GM21576 (cell line): ENCODE data around the gene RWDD2A.
"Not testable (repeated sequence)": the region's sequence is repeated elsewhere in the genome, so short reads cannot be mapped to it uniquely, and the experiment has no call there.

ENCODE experiments used
- ATAC-seq: cut with Tn5 transposase; IDR thresholded peaks from one replicate; pipeline ENCODE4 v1.9.1; 2021; ENCODE audit warnings: mild to moderate bottlenecking, moderate library complexity; ENCODE audit not compliant: unreplicated experiment

The RWDD2A gene

DNA sequence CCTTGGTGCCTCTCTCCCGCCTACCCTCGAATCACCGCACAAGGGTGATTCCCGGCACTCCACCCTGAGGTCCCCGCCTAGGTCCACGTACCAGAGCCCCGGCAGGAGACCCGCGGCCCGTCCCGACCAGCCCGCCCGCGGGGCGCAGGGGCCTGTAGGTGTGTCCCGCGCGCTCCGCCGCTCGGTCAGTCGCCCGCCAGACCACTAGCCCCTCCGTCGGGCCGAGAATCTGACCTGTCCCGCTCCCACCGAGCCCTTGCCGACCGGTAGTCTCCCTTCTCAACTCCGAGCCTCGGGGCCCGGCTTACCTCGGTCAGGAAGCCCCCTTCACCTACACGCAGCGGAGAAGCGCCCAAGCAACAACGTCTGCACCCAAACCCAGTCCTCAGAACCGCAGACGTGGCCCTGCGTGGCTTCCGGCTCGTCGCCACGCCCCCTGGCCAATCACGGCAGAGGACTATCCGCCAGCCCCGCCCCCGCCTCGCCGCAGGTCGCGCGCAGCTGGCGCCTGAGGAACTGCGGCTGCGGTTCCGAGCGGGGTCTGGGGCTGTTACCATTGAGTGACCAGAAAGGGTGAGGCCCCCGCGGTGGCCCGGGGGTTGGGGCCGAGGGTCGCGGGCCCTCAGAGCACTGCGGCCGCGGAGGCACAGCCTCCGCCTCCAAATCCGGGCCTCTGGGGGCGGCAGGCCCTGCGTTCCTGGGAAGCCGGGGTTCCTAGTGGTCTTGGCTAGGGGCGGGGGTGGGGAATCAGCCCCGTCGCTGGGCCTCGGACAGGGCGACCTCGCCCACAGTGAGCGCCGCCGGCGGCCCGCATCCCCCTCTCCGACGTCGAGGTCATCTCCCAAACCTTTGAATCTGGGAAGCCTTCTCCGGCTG, at the start of gene RWDD2A, which contains the start of gene PGM3:
Gene RWDD2A (plus strand): TSS at position 487 of the 876 bp plus-strand sequence. CDS start 1,095 bp downstream, outside the sequence.
Gene PGM3 (minus strand): TSS at position 395 of the 876 bp plus-strand sequence. CDS start 2,253 bp downstream, outside the sequence.
- ATAC-seq: peak; percentile 95

- ATAC-seq: no peak
These were observed 42.0 kb upstream of the RWDD2A start for GRCh38 chr6:83151114-83151513.

GRCh38 chr6:83152913-83153312, 40.2 kb upstream of the RWDD2A start:
- ATAC-seq: no peak

DNA sequence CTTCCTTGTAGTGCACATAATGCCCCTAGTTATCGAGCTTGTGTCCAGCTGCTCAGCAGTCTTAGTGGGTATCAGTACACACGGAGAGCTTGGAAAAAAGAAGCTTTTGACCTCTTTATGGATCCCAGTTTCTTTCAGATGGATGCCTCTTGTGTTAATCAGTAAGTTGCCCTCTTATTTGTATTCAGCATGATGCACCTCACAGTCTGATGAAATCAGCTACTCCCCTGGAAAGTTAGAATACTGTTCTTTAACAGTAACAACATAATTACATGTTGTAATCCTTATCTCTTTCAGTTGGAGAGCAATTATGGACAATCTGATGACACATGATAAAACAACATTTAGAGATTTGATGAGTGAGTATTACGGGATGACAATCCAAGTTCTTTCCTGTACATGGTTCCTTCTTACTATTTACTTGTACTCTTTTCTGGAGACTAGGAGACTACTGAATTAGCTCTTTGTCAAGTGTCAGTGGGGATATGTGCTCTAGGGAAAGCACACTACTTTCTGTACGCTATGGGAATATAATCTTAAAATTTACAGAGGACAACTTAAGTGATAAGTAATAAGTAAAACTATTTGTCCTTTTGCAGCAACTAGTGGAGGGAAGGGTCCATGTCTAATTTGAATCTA, 39.2 kb upstream of the RWDD2A start:
- no peak for ATAC-seq

- no peak for ATAC-seq
These were observed 37.4 kb upstream of the RWDD2A start for GRCh38 chr6:83155794-83156193.

- ATAC-seq: no peak
These were observed 33.0 kb upstream of the RWDD2A start for GRCh38 chr6:83160167-83160566.

DNA sequence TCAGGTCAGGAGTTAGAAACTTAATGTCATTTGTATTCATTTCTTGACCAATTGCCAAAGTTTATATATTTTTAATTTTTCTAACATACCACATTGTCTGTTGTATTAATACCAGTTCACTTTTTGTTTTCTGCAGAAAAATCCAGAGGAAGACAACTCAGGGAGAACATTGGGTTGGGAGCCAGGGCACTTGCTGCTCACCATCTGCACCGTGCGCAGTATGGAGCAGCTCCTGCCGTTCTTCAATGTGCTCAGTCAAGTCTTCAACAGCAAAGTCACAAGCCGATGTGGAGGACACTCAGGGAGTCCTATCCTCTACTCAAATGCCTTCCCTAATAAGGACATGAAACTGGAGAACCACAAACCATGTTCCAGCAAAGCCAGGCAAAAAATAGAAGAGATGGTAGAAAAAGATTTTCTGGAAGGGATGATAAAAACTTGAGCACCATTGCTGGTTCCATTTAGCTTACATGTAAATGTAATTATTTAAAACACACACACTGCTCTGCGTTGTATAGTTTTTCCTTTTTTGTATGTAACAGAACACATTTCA, 25.4 kb upstream of the RWDD2A start:
- ATAC-seq: no peak

- no peak for ATAC-seq
These were observed 24.6 kb upstream of the RWDD2A start for GRCh38 chr6:83168556-83168955.

DNA sequence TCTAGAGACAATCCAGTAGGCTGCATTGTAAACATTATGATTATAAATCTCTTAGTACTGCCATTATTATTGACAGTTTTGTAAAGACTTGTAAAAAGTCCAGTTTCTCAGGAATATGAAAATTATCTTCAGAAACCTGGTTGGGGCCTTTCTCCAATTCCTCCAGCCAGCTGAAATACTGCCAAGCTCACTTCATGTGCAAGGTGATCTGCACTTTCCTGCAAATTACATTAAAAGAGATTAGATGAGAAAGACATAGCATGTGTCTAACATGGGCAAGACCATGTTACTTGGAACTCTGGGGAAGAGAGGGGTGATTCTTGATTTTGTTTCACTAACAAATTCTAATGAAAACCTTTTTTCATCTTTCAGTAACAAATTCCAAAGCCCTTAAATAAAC, 24.1 kb upstream of the RWDD2A start:
- no peak for ATAC-seq

- no peak for ATAC-seq
These were observed 23.6 kb upstream of the RWDD2A start for GRCh38 chr6:83169511-83169910.

GRCh38 chr6:83176246-83176645, 16.9 kb upstream of the RWDD2A start:
- ATAC-seq: no peak

DNA sequence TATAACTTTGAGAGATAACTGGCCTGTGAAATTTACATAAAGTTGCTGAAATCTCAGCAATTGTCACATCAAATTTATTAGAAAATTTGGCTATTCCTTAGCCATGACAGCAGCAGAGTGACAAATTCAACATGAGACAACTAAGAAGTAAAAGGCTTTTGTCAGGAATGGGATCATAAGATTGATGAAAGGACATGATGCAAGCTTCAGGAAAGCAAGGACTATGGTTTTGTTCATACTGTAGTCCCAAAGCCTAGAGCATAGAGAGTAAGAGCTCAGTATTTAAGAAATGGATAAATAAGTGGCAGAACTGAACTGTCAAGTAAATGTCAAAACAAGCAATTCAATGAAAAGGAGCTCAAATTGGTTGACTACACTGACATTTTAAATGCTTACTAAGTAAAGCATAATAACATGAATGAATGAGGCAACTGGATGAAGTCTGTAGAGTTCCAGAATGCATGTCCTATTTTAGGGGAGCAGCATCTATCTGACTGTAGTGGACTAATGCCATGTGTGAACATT, 12.7 kb upstream of the RWDD2A start:
- no peak for ATAC-seq

DNA sequence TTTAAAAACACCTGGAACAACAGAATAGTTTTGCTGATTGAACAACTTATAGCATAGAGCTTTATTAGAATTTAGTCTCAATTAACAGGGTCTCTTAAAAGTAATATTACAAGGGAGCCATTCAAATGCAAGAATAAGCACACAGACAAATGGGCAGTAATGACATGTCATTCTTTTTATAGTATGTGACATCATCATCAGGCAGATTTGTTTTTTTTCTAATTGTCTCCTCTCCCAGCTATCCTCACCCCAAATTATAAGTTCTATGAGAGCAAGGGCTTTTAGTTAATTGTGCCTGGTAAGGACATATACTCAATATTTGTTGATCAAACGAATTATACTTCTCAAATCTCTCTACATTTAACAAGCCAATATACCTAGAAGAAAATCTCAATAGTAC, 11.0 kb upstream of the RWDD2A start:
- ATAC-seq: no peak

- no peak for ATAC-seq
These were observed 9.9 kb upstream of the RWDD2A start for GRCh38 chr6:83183082-83183828.

- no peak for ATAC-seq
These were observed 8.1 kb upstream of the RWDD2A start for GRCh38 chr6:83185096-83185495.

GRCh38 chr6:83188501-83188900, 4.7 kb upstream of the RWDD2A start:
- no peak for ATAC-seq

GRCh38 chr6:83190626-83191025, 2.5 kb upstream of the RWDD2A start:
- ATAC-seq: no peak

GRCh38 chr6:83191974-83192373, 1.2 kb upstream of the RWDD2A start:
- not testable (repeated sequence) for ATAC-seq

GRCh38 chr6:83192456-83192855, 701 bp upstream of the RWDD2A start:
- no peak for ATAC-seq

GRCh38 chr6:83193747-83194566, 800 bp downstream of the RWDD2A start:
- ATAC-seq: peak; percentile 29
